ENCODE data around the gene GCAT.

GCAT gene

DNA sequence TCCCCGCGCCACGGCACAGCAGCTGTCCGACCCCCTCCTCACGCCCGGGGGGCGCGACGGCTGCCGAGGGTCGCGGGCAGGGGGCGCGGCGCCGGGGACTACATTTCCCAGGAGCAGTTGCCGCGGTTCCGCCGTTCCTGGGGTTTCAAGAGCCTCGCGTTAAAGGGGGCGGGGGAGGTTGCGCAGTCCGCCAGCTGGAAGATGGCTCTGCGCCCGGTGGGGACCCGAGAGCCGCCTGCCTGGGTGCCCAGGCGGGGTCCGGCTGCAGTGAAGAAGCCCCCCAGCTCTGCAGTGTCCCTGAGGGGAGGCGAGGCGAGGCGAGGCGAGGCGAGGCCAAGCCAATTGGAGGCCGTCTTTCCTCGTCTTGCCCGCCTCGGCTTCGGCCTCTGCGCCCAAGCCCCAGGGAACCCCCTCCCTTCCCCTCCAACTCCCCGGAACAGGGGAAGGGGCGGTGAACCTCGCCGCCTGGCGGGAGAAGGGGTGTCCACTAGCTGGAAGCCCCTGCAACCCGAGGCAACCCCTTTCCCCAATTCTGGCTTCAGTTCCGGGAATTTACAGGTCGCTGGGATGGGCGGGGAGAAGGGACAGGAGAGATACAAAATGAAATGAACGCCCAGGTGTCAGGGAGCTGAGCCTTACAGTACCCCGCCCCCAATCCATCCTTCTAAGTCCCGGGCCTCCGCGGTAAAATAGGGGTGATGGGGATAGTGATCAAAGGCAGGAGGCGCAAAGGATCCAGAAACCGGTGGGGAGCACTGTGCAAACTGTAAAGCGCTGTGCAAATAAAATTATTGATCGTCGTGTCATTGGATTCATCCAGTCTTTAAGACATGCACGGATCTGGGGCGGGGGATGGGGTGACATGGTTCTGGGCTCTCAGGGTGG, 5.2 kb upstream of the GCAT start:
- ChIA-PET CTCF (interaction anchor here (0.6 kb wide), 1 partner anchor 28 kb away, joined by 6 read pairs; no protein-coding TSS in a partner anchor), POLR2A (ENCODE audit: low non-redundant PET) (no interaction called here)
- no peak for DNase-seq (ENCODE audit: low spot score)

DNA sequence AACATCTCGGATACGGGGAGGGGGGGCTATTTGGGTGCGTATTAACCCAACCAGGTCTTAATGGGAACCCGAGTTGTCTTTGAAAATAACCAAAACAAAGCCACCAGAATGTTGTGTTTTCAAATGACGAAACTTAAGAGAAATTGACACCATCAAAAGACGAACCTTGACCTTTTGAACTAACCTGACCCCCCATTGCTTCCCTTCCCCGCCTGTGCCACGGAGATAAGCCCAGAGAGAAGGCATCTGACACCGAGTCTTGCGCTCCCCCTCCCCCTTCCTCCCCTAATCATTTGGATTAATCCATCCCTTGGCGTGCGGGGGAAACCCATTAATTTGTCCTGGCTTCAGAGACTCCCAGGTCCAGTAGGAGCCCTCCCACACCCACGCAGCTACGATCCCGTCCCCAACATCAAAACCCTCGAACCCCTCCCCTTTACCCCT, 4.5 kb upstream of the GCAT start:
- H3K27ac ChIP-seq: no peak overlapping the region; the same call in 1 of the 2 replicates
- POLR2A ChIA-PET (ENCODE audit: low non-redundant PET): no interaction called here
- CTCF ChIA-PET: interaction anchor here (0.6 kb wide), 1 partner anchor 29 kb away, joined by 6 read pairs; no protein-coding TSS in a partner anchor
- no peak for DNase-seq (ENCODE audit: low spot score)
- TF ChIP-seq, protein P1, sequence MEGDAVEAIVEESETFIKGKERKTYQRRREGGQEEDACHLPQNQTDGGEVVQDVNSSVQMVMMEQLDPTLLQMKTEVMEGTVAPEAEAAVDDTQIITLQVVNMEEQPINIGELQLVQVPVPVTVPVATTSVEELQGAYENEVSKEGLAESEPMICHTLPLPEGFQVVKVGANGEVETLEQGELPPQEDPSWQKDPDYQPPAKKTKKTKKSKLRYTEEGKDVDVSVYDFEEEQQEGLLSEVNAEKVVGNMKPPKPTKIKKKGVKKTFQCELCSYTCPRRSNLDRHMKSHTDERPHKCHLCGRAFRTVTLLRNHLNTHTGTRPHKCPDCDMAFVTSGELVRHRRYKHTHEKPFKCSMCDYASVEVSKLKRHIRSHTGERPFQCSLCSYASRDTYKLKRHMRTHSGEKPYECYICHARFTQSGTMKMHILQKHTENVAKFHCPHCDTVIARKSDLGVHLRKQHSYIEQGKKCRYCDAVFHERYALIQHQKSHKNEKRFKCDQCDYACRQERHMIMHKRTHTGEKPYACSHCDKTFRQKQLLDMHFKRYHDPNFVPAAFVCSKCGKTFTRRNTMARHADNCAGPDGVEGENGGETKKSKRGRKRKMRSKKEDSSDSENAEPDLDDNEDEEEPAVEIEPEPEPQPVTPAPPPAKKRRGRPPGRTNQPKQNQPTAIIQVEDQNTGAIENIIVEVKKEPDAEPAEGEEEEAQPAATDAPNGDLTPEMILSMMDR (conservative IDR thresholded peaks at IDR 0.05; ENCODE audit: low read depth): no peak

More for the DNA sequence above, 5.2 kb upstream of the GCAT start:
- H3K27ac ChIP-seq: peak overlapping the region; percentile 62
- TF ChIP-seq, protein P1 (conservative IDR thresholded peaks at IDR 0.05; ENCODE audit: low read depth): no peak

DNA sequence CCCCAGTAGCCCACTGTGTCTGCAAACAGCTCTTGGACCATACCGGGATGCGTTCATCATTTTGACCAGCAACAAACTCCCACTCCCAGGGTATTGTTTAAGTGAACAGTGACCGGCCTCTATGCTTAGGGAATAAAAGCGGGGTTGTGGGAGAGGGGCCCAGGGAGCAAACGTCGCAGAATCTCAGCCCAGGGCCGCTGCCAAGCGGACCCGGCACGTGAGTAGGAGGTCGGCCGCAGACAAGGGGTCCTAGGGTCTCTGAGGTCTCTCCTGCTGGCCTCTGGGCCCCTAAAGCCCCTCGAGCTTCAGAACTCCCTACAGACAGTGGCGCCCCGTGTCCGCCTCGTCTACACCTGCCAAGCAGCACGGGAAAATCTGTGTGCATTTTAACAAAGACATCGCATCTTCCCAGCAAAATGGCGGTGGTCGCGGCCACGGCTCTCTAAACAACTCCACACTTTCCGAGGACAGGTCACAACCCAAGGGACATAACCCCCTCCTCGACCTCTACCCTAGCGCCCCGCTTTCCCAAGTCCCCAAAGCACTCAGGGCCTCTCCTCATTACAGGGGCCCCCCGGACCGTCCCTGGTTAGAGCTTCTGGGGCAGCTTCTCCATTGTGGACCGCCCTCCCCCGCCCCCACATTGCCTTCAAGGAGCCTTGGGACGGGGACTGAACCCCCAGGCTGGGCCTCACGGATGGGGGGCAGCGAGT, 3.9 kb upstream of the GCAT start:
- DNase-seq (ENCODE audit: low spot score): no peak
- CTCF ChIA-PET: interaction anchor here (0.5 kb wide), 1 partner anchor 9 kb away, joined by 3 read pairs; no protein-coding TSS in a partner anchor
- H3K27ac ChIP-seq: peak overlapping the region; percentile 85

DNA sequence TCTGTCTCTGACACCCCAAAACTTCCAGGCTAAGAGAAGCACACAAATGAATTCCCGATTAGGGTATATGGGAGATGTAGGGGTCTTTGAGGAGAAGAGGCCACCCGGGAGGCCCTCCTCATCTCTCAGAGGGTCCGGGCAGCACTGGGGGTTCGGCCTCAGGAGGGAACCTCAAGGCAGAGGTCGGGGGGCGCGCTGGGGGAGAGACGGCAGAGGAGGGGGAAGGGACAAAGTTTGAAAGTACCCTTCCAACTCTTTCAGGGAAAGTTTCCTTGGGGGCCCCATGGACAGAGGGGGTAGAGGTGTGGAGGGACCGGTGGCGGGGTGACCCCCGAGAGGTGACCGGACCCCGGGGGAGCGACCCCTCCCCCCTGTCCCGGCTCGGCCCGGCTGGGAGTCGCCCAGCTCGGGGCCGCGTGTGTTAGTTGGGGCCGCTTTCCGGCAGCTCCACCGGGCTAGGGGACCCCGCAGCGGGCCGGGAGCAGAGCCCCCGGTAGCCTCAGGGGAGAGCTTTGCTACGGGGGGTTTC, 3.3 kb upstream of the GCAT start:
- no peak for DNase-seq (ENCODE audit: low spot score)
- TF ChIP-seq, protein P1 (conservative IDR thresholded peaks at IDR 0.05; ENCODE audit: low read depth): no peak
- ChIA-PET POLR2A (ENCODE audit: low non-redundant PET) (interaction anchor here (0.5 to 1.0 kb wide), 2 partner anchors 13 to 196 kb away, joined by 3 to 7 read pairs; partner anchors contain the start of gene GGA1), CTCF (no interaction called here)
- peak overlapping the region; percentile 85 for H3K27ac ChIP-seq

More for the DNA sequence above, 3.9 kb upstream of the GCAT start:
- TF ChIP-seq, protein P1 (conservative IDR thresholded peaks at IDR 0.05; ENCODE audit: low read depth): no peak
- POLR2A ChIA-PET (ENCODE audit: low non-redundant PET): interaction anchor here (0.5 kb wide), 1 partner anchor 14 kb away, joined by 3 read pairs; no protein-coding TSS in a partner anchor

DNA sequence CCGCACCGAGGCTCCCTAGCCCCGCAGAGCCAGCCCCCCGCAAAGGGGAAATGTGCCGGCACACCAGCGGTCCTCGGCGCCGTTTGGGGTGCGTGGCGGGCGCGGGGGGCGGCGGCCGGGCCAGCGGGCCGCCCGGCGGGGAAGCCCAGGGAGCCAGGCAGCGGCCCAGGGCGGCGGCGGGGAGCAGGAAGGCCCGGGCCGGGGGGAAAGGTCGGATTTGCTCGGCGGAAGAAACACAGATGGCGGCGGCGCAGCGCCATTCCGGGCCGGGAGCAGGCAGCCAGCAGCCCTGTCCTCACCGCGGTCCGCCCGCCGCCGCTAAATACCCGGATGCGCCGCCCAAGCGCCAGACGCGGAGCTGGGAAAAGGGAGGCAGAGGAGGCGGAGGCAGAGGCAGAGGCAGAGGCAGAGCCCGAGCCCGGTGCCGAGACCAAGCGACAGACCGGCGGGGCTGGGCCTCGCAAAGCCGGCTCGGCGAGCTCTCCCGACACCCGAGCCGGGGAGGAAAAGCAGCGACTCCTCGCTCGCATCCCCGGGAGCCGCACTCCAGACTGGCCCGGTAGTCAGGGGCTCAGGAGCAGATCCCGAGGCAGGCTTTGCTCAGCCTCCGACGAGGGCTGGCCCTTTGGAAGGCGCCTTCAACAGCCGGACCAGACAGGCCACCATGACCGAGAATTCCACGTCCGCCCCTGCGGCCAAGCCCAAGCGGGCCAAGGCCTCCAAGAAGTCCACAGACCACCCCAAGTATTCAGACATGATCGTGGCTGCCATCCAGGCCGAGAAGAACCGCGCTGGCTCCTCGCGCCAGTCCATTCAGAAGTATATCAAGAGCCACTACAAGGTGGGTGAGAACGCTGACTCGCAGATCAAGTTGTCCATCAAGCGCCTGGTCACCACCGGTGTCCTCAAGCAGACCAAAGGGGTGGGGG, 2.6 kb upstream of the GCAT start:
- peak; percentile 69 for DNase-seq (ENCODE audit: low spot score)
- POLR2A ChIA-PET (ENCODE audit: low non-redundant PET): interaction anchor here (0.6 to 1.0 kb wide), 2 partner anchors 93 to 197 kb away, joined by 3 to 7 read pairs; partner anchors contain the start of gene GGA1
- TF ChIP-seq, protein P1 (conservative IDR thresholded peaks at IDR 0.05; ENCODE audit: low read depth): no peak
- CTCF ChIA-PET: interaction anchor here (0.6 kb wide), 1 partner anchor 125 kb away, joined by 7 read pairs; no protein-coding TSS in a partner anchor
- peak overlapping the region; percentile 85 for H3K27ac ChIP-seq
